Heart left ventricle (tissue), 16 donors: ENCODE results near the gene PDE9A. TPM values are rescaled to one million over a fixed set of nuclear protein-coding genes. Genes with fewer than 3 reads are reported as not detected.
A peak's percentile ranks its signal among the peaks of the same experiment; 100 is the strongest.

ENCODE experiments used
- ATAC-seq, 4 donors: fragments of 200-7000 bp; cut with Tn5 transposase; one replicate each; pipeline ENCODE4 v1.9.1; 2020 to 2022; ENCODE audit warnings: moderate library complexity in 4 of 4, mild to moderate bottlenecking in 3 of 4, moderate number of reproducible peaks in 1 of 4
- DNase-seq, 5 donors: peaks; one replicate each; pipeline ENCODE4 v3.0.0-alpha.2; 2020
- H3K27ac ChIP-seq, 12 donors: fragments of 200-600 bp; sonication (generic) in 4 of 12; one replicate each; pipeline versions ENCODE4 v1.5.0 to v1.8.0; 2016 to 2022; ENCODE audit warnings: mild to moderate bottlenecking in 2 of 12
- H3K27me3 ChIP-seq, 9 donors: fragments of 200-600 bp; sonication (generic) in 2 of 9; one replicate each; pipeline versions ENCODE4 v1.5.1 to v1.8.0; 2016 to 2022; ENCODE audit warnings: mild to moderate bottlenecking in 3 of 9
- H3K36me3 ChIP-seq, 9 donors: fragments of 200-600 bp; sonication (generic) in 2 of 9; one replicate each; pipeline versions ENCODE4 v1.5.0 to v1.8.0; 2018 to 2022; ENCODE audit warnings: mild to moderate bottlenecking in 2 of 9
- H3K4me1 ChIP-seq, 12 donors: fragments of 200-600 bp; sonication (generic) in 4 of 12; one replicate each; pipeline versions ENCODE4 v1.5.0 to v1.8.0; 2016 to 2022; ENCODE audit warnings: mild to moderate bottlenecking in 3 of 12
- H3K4me3 ChIP-seq, 12 donors: fragments of 200-600 bp; sonication (generic) in 4 of 12; one replicate each; pipeline versions ENCODE4 v1.5.0 to v1.8.0; 2017 to 2022; ENCODE audit warnings: mild to moderate bottlenecking in 9 of 12, moderate library complexity in 4 of 12
- H3K9me3 ChIP-seq, 12 donors: fragments of 200-600 bp; sonication (generic) in 4 of 12; one replicate each; pipeline versions ENCODE4 v1.5.0 to v1.8.0; 2016 to 2022; ENCODE audit warnings: mild to moderate bottlenecking in 1 of 12
- CTCF ChIP-seq, 12 donors: fragments of 200-600 bp; sonication (generic) in 4 of 12; IDR thresholded peaks; one replicate each; pipeline versions ENCODE4 v1.5.0 to v1.8.0; 2018 to 2022; ENCODE audit warnings: antibody characterized with exemption in 12 of 12, mild to moderate bottlenecking in 5 of 12
- POLR2A ChIP-seq, 2 donors: fragments of 450-650 bp; IDR thresholded peaks; one replicate each; pipeline ENCODE4 v1.6.1; 2017; ENCODE audit warnings: antibody characterized with exemption in 2 of 2, mild to moderate bottlenecking in 2 of 2, moderate library complexity in 2 of 2
- WGBS, 4 donors: extraction: QIAGEN DNeasy Blood & Tissue Kit in 2 of 4; methylation state at CpG; one replicate each; pipeline versions ENCODE4 v1.1.5 to v1.1.7; 2013 to 2018; 5-methylcytosine and 5-hydroxymethylcytosine counted together
- intact Hi-C, 10 donors: fragments of 100-400 bp; cut with DNase I; formaldehyde crosslinking; loops; one replicate each; pipeline versions ENCODE4 v1.11.1 to v1.14.2; 2022
- polyA plus RNA-seq, 2 donors: library from polyadenylated mRNA; stranded (reverse); fragments of 200-250 nt; gene quantifications; one replicate each; pipeline ENCODE4 v1.2.3, GENCODE V29; 2013
- total RNA-seq, 9 donors: library from RNA; depleted of rRNA in 2 of 9; stranded (reverse); fragments of >200 nt in 2 of 9; fragmentation: NEBNext Ultra II Directional in 3 of 9; extraction: Animal tissue kit (Norgen Biotek cat#: 25700) in 3 of 9; gene quantifications; one replicate each; pipeline versions ENCODE4 v1.1.0 to v1.2.4, GENCODE V29; 2016 to 2023
- donor health status: ischemic (EF 13 %, LVEDD 7.1; RV severe dilation, severe dysfunction).
- donor health status: healthy with polysubstance abuse.
- donor health status: DM: no; HTN: yes; CAD: no.
- donor health status: DM: no; HTN: no; CAD: no.
- donor health status: ischemic (EF 25% LVEDD 6.9; RV normal size, moderate dysfunction).
- donor health status: ischemic (EF 25% LVEDD 5.7; RV mildly dilated, moderate dysfunction).
- donor health status: healthy.
- donor health status: DM: yes; HTN: yes; CAD: no.
- donor health status: ischemic (EF 35%, LVEDD 5.7; RV mildly dilated, moderate dysfunction).
- donor health status: nonischemic (EF 11% LVEDD 7.7; RV severe dilation, severe dysfunction).
- donor health status: DM: yes; HTN: yes; CAD: no.
- donor health status: PGD.
- donor health status: ischemic (EF 29% LVEDD 5.4; RV normal size, mild dysfunction).
- donor health status: nonischemic (EF 23%, LVEDD 6.1; RV moderate dilation, normal function).

Gene PDE9A
- total and polyA plus RNA-seq, 11 donors = 1.5 to 4.0 (median 3.1) TPM

GRCh38 chr21:42757826-42758655 lies 104.6 kb downstream of the PDE9A start:
- H3K36me3 ChIP-seq = peaks cover 0 to 12% (median 0%) of the 10 kb centered on the region in 9 donors
- DNase-seq = peak in 2 of 5 donors; percentile 11 to 65
- no peaks in the 10 kb centered on the region for H3K9me3 ChIP-seq
- TF ChIP-seq POLR2A (IDR thresholded peaks at IDR 0.05) = no peak
- TF ChIP-seq CTCF (IDR thresholded peaks at IDR 0.05) = no peak
- no peak overlapping the region for H3K27ac ChIP-seq
- intact Hi-C loops = no loop called here
- 92 to 96% (median 95%) methylated on average over 17 of the region's 17 CpGs for WGBS, 4 donors
- no peak for ATAC-seq
- H3K4me3 ChIP-seq = no peak overlapping the region
- peaks cover 0 to 17% (median 0%) of the 10 kb centered on the region in 12 donors for H3K4me1 ChIP-seq
- H3K27me3 ChIP-seq = no peaks in the 10 kb centered on the region

DNA sequence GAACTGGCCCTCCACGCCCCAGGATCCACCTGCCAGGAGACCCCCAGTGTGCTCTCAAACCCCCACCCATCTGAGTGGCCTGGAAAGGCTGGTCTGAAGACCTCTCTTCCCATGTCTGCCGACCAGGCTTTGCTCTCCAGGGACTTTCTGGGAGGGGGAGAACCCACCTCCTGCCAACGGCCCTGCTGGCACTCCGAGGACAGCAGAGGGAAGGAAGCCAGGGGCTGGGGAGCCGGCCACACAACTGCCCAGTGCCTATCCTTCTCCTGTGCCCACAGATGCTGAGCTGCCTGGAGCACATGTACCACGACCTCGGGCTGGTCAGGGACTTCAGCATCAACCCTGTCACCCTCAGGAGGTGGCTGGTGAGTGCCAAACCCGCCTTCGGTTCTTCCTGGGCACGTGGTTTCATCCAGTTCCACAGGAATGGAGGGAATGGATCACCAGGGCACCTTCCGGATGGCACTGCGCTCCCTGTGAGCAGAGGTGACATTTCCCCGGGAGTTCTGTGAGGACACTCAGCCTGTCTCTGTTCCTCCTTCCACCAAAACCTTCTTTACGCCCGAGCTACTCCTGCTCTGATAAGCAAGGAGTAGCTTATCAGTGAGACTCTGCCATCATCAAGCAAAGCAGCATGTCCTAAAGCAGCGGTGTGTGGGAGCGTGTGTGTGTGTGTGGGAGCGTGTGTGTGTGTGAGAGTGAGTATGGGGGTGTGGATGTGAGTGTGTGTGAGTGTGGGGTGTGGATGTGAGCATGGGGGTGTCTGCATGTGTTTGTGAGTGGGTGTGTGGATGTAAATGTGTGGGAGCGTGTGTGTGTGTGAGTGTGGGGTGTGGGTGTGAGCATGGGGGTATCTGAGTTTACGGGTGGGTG lies 105.5 kb downstream of the PDE9A start:
- Histone ChIP-seq H3K27me3 (no peaks in the 10 kb centered on the region), H3K27ac (no peak overlapping the region), H3K4me1 (peaks cover 0 to 15% (median 0%) of the 10 kb centered on the region in 12 donors), H3K36me3 (peaks cover 0 to 14% (median 2%) of the 10 kb centered on the region in 9 donors), H3K9me3 (no peaks in the 10 kb centered on the region), H3K4me3 (no peak overlapping the region)
- WGBS, 4 donors = 68 to 77% (median 68%) methylated on average over 14 to 20 of the region's 20 CpGs
- ATAC-seq = no peak
- no peak for TF ChIP-seq CTCF (IDR thresholded peaks at IDR 0.05)
- no peak for TF ChIP-seq POLR2A (IDR thresholded peaks at IDR 0.05)
- DNase-seq = peak in 2 of 5 donors; percentile 13 to 33
- intact Hi-C loops = no loop called here

DNA sequence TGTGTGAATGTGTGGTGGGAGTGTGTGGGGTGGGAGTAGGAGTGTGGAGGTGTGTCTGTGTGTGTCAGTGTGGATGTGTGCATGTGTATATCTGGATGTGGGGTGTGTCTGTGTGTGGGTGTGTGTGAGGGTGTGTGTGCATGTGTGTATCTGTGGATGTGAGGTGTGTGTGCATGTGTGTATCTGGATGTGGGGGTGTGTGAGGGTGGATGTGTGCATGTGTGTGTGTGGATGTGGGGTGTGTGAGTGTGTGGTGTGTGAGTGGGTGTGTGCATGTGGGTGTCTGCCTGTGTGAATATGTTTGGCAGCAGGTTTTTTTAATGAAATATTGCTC lies 106.1 kb downstream of the PDE9A start:
- intact Hi-C loops = no loop called here
- ATAC-seq = no peak
- Histone ChIP-seq H3K27me3 (no peaks in the 10 kb centered on the region), H3K4me1 (peaks cover 0 to 9% (median 0%) of the 10 kb centered on the region in 12 donors), H3K9me3 (no peaks in the 10 kb centered on the region), H3K36me3 (peaks cover 0 to 20% (median 3%) of the 10 kb centered on the region in 9 donors), H3K27ac (no peak overlapping the region), H3K4me3 (no peak overlapping the region)
- TF ChIP-seq POLR2A (IDR thresholded peaks at IDR 0.05) = no peak
- no peak for TF ChIP-seq CTCF (IDR thresholded peaks at IDR 0.05)
- peak in 1 of 5 donors; percentile 7 for DNase-seq

- H3K27ac ChIP-seq = no peak overlapping the region
- H3K27me3 ChIP-seq = no peaks in the 10 kb centered on the region
- TF ChIP-seq POLR2A (IDR thresholded peaks at IDR 0.05) (no peak), CTCF (IDR thresholded peaks at IDR 0.05) (no peak)
- peaks cover 0 to 20% (median 3%) of the 10 kb centered on the region in 9 donors for H3K36me3 ChIP-seq
- no peak for ATAC-seq
- H3K9me3 ChIP-seq = no peaks in the 10 kb centered on the region
- DNase-seq = peak in 1 of 5 donors; percentile 38
- H3K4me3 ChIP-seq = no peak overlapping the region
- peaks cover 0 to 9% (median 0%) of the 10 kb centered on the region in 12 donors for H3K4me1 ChIP-seq
- WGBS, 4 donors = 86 to 91% (median 90%) methylated on average over 14 to 23 of the region's 23 CpGs
- intact Hi-C loops = no loop called here
These were observed 107.0 kb downstream of the PDE9A start for GRCh38 chr21:42760361-42760950.
